HG02938 (cell line): Measurements from ENCODE around the gene COMT.
"Not testable (repeated sequence)": the region's sequence is repeated elsewhere in the genome, so short reads cannot be mapped to it uniquely, and the experiment has no call there.

Source experiments
- ATAC-seq: cut with Tn5 transposase; IDR thresholded peaks from one replicate; pipeline ENCODE4 v1.9.1; 2021; ENCODE audit warnings: mild to moderate bottlenecking, moderate library complexity; ENCODE audit not compliant: unreplicated experiment

COMT gene

DNA sequence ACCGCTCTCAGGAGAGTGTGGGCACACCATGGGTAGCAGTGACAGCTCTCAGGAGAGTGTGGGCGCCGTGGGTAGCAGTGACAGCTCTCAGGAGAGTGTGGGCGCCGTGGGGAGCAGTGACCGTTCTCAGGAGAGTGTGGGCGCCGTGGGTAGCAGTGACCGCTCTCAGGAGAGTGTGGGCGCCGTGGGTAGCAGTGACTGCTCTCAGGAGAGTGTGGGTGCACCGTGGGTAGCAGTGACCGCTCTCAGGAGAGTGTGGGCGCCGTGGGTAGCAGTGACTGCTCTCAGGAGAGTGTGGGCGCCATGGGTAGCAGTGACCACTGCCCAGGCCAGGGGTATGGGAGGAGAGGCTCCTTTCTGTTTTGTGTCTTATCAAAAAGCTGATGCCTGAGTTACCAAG, 33.7 kb upstream of the COMT start:
- ATAC-seq, result not testable (repeated sequence)

DNA sequence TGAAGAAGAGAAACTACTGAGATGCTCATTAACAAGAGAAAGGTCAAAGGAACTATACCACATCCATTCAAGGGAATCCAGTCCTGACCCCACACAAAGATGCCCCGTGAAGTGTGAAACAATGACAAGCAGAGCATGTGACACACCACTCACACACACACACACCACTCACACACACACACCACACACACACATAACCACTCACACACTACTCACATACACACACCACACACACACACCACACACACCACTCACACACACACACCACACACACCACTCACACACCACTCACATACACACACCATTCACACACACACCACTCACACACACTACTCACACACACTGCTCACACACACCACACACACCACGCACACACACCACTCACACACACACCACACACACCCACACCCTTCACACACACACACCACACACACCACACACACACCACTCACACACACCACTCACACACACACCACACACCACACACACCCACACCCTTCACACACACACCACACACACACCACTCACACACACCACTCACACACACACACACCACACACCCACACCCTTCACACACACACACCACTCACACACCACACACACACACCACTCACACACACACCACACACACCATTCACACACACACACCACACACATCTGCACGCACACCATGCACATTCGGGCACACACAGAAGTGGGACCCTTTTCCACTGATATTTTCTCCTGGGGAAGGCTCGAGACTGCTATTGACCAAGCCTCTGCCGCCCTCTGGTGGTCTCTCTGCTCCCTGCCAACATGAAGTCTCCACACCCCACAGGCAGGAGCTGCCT, 32.0 kb upstream of the COMT start:
- ATAC-seq, result no peak

DNA sequence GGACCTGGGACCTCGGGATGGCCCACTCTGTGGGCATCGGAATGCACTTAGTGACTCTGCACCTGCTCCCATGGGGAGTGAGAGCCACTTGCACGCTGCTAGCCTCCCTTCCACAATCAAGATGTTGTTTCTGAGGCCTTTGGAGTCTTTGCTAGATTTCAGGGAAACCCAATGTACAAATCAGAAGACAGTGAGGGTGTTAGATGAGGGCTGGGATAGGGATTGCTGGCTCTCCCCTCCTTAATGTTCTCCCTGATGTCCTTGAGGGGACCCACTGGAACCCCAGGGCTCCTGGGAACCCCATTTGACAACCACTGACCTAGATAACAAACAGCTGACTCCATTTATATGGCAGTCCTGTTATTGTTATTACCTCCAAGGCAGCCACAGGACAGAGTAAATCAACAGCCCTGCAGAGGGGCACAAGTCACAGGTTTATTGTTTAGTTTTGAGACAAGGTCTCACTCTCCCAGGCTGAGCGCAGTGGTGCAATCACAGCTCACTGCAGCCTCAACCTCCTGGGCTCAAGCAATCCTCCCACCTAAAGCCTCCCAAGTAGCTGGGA, 31.3 kb upstream of the COMT start:
- no peak for ATAC-seq

DNA sequence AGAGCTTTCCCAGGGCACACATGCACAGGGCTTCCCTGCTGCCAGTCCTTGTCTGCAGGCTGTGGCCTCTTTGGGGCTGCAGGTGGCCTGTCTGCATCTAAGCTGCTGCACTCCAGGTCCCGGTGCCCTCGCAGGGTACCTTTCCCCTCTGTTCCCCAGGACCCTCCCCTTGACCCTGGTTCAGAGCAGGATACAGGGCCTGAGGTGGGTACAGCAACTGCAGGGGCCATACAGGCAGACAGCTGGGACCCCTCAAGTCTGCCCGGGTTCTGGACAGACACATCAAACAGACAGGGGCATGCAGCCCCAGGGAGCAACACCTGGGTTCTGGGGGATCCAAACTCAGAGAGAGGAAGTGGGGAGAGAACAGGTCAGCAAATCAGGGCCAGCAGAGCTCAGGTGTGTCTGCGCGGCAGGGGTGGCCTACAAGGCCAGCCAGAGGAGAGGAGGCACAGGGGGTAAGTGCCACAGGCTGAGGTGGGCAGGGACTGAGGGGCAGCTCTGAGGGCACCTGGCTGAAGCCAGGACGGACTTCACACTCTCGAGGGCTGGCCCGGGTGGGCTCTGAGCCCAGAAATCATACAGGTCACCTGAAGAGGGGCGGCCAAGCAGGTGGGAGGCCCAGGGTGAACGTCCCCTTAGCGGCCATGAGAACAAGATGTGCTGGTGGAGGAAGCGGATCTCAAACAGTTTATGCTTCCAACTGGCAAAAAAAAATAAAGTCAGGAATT, 29.9 kb upstream of the COMT start:
- ATAC-seq, result no peak

DNA sequence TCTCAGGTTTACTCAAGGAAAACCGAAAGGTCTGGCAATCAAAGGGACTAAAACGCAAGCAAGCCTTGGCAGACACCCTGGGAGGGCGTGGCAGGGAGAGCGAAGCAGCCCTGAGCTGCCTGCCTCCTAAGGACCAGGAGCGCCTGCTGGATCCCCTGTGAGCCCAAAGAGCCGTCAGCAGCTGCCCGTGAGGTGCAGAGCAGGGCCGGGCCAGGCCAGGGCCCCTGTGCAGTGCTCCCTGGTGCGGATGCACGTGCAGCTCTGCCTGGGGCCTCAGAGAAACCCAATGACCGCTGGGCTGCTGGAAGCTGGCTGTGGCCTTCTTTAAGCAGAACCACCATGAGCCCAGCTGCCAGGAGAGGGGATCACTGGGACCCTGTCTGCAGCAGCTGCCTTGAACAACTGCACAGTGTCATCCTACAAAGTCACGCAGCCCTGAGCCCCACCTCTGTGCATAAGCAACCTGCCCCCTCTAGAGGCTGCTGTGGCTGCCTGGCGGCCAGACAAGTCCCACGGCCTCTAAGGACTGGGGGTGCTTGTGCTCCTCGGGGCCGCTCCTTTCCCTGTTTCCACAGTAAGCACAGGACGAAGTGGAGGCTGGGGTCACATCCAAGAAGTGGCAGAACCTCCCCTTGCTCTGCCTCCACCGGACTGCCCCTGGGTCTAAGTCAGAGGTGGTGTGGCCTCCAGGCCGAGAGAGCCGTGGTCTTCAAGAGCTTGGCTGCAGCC, 29.1 kb upstream of the COMT start:
- no peak for ATAC-seq

DNA sequence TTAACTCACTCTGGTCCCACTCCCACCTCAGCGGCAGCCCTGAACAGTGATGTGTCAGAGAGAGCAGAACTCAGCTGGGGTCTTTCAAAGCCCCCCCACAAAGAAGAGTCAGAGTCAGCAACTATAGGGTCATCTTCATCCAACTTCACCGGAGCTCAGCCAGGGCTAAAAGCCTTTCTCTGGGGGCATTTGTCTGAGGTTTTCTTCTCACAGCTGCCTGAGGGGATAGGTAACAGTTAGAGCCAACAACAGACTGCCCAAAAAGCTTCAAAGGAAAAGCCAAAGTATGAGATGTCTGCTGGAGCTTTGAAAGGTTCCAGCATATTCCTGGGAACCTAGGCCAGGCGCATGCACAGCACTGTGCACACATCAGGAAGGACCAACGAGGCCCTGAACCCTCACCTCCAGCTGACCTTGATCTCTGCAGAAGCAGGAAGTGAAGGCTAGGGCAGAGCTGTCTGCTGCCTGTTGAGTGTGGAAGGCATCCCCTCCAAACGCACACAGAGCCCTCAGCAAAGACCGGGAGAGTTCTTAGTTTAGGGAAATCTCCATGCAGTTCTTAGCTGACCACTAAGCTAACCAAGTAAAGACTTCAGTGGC, 28.1 kb upstream of the COMT start:
- no peak for ATAC-seq

DNA sequence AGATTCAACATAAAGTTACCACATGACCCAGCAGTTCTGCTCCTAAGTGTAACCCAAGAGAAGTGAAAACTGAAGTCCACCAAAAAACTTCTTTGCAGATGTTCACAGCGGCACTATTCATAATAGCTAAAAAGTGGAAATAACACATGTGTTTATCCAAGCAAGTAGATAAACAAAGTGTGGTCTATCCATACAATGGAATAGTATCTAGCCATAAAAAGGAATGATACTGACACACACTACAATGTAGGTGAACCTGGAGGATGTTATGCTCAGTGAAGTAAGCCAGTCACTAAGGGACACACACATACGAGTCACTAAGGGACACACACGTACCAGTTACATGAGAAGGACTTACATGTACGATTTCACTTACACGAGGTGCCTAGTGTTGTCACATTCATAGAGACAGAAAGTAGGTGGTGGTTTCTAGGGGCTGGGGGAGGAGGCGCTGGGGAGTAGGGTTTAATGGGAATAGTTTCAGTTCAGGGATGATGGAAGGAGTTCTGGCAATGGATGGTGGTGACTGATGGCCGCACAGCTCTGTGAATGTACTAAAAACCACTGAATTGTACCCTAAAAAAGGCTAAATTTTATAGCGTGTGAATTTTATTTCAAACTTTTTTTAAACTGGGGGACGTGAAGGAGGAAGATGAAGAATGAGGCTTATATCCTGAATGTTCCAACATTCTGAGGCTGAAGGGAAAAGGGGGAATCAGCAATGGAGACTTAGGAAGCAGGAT, 27.2 kb upstream of the COMT start:
- no peak for ATAC-seq

DNA sequence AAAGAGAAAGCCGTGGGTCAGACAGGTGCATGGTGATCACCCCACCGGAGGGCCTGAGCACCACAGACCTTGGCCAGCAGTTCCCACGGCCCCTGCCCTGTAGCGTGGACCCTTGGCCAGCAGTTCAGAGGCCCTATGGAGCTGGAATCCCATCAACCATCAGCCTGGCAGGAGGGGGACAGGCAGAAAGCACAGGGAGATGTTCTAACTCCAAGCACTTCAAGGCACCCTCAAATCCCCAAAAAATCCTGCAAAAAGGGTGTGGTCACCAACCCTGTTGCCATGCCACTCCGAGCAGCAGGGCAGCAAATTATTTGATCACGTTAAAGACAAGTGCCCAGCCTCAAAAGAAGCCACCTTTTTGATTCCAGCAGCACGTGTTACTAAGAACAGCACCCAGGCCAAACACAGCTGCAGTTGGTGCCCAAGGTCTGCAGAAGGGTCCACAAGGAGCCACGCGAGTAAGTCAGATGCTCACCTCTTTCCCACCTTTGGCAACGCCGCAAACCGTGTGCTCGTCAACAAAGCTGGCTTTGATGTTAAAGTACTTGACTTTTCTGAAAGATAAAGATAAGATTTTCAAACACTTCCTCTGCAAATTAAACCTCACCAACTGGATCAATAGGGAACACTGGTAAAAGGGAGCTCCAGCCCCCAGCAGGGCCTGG, 26.2 kb upstream of the COMT start:
- no peak for ATAC-seq

DNA sequence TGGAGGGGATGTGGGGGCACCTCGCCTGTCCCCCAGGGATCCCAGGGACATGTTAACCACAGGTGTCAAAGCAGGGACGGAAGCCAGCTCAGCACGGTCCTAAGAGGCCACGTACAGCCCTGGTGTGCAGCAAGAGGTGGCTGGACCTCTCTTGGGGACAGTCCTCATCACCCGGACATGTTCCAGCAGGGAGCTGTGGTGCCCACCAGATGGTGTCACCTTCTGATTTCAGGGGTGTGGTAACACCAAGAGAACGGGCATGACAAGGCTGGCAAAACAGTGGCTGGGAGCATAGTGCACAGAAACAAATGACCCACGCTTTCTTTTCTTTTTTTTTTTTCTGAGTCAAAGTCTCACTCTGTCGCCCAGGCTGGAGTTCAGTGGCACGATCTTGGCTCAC, 25.6 kb upstream of the COMT start:
- no peak for ATAC-seq

DNA sequence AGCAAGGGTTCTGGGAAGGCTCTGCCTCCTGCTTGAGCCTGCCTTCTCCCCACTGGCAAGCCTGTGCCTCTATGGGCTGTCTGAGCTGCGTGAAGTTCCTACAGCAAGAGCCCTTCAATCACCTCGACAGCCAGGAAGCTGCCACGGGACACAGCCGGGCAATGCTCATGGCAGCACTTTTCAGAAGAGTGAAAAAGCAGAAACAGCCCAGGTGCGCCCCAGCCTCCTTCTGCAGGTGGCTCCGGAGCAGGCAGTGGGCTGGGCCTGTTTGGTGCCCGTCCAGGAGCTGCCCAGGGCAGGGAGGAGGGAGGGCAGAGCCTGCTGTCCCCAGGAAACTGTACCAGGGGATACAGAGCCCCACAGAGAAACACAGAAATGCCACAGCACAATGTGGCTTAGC, 24.6 kb upstream of the COMT start:
- ATAC-seq, result no peak

DNA sequence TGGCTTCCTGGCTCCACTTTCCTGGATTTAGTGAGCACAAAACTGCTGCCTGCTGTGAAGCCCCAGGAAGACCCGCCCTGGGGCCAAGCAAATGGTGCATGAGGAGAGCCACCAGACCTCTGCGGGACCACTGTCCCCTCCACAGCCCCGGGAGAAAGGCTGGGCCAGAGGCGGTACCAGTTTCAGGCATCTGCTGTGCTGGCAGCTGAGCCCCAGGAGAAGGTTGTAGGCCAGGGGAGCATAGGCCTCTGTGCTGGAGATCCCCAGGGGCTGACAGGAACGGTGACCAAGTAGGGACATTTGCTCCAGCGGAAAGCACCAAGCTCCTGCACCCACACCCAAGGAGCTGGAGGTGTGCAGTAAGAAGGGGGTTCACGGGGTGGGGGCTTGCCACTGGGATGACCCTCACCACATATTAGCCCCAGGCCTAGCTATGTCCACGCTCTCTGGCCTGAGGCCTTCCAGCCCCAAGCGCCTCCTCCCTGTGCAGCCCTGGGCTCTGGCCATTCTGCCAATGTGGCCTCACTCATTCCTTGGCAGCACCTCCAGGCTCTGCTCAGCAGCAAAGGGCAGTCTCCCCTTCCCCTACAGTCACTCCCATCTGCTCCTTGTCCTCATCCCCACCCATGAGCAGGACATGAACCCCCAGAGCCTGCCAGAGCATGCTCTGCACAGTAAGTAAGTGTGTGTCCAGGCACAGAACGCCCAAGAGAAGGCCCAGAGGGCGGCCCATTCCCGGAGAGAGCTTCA, 24.0 kb upstream of the COMT start:
- no peak for ATAC-seq

DNA sequence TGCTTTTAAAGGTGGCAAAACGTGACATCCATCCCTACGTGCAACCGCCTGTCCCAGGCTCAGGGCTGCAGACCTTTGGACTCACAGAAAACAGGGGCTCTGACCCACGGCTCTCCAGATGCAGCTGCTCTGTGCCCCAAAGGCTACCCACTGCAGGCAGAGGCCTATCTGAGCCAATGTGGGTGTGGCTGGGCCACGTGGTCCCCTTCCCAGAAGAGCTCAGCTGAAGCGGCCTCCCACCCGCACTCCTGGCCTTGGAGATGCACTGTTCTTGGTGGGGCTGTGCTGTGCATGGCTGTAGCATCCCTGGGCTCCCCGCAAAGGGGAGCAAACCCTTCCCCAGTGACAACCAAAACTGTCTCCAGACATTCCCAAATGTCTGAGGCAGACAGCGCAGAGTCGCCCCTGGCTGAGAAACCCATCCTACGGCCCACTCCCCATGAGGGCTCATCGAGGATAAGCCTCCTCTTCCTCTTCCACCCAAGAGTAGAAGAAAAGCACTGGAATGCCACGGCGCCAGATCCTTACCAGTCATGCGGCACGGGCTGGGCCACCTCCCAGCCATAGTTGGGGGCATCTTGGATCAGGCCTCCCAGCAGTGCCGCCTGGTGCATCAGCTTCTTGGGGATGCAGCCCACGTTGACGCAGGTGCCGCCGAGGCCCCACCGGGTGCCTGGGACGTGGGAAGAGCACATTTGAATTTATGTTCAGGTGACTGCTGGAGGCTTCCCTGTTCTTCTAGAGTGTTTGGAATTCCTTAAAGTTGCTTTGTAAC, 23.1 kb upstream of the COMT start:
- ATAC-seq, result no peak

DNA sequence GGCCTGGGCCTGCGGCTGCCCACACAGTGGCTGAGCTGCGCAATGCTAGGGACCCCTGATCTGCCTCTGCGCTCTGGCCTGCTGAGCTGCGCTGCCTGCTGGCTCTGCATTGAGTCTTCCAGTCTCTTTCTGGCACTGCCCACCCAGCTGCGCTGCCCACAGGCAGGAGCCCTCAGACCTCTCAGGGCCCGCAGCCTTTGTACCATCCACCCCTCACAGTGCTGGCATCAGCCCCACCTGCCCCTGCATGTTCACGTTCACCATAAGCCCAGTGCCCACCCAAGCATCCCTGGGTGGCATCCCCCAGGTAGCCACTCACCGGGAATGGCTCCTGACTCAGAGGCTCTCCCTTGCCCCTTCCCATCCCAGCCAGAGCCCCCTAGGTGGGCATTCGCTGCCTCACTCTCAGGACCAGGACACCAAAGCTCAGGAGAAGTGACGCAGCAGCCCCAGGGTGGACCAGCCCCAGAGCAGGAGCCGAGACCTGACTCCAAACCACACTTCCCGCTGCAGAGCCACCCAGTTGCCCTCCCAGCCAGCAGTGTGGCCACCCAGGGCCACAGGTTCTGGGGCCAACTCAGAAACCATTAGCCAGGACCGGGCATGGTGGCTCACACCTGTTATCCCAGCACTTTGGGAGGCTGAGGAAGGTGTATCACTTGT, 21.7 kb upstream of the COMT start:
- ATAC-seq, result no peak

DNA sequence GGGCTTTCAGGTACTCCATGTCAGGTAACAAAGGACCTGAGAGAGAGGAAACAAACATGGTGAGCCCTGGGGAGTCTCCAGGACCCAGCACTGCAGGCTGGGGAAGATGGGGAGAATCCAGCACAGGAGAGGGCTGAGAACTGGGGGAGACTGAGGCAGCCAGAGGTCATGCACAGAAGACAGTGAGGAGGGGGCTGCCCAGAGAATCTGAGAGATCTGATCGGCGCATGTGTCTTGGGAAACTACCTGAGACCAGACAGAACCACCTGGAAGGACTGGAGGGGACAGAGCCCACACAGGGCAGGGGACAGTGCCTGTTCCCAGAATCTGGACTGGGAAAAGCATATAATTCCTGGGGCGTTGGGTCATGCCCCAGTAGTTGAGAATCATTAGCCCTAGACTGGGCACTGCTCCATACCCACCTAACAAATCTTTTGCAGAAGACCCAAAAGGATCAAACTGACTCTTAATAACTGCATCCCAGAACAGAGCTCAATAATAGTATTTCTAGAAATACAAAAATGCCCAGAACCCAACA, 20.0 kb upstream of the COMT start:
- ATAC-seq, result no peak

DNA sequence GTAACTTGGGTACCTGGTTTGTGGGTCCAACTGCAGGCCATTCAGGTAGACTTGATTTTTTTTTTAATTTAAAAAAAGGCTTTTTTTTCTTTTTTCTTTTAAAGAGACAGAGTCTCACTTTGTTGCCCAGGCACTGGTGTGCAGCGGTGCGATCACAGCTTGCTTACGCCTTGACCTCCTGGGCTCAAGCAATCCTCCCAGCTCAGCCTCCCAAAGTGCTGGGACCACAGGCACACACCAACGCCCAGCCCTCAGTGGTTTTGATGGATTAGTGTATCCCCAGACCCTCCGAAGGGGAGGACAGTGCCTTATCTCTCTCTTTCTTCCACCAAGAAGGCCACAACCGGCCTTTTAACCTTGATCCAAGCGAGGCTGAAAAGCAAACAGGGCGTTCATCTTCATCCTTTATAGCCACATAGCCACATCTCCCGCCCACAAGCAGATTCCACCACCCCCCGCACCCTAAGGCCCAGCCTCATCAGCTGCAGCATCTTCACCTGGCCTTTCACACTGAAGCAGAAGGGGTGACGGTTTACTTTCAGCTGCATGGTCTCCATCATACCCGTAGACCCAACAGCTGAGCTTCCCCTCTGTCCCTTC, 17.6 kb upstream of the COMT start:
- ATAC-seq, result no peak

DNA sequence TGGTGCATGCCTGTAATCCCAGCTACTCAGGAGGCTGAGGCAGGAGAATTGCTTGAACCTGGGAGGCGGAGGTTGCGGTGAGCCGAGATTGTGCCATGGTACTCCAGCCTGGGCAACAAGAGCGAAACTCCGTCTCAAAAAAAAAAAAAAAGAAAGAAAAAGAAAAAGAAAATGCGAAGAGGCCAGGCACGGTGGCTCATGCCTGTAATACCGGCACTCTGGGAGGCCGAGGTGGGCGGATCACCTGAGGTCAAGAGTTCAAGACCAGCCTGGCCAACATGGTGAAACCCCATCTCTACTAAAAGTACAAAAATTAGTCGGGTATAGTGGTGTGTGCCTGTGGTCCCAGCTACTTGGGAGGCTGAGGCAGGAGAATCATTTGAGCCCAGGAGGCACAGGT, 15.5 kb upstream of the COMT start:
- ATAC-seq, result not testable (repeated sequence)

DNA sequence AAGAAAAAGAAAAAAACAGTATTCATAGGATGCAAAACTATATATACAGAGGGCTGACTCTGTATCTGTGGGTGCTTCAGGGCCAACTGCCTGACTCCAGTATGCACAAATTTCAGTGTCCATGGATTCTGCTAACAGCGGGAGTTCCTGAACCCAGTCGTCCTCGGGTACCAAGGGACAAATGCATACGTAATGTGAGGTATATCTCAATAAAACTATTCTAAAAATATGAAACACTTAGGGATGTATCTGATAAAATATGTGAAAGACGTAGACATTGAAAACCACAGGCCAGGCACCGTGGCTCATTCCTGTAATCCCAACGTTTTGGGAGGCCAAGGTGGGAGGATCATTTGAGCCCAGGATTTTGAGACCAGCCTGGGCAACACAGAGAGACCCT, 13.9 kb upstream of the COMT start:
- ATAC-seq, result no peak
